Dedifferentiated amniotic fluid mesenchymal stem cell (primary cell): ENCODE results near the gene KMT2A.
A peak's percentile ranks its signal among the peaks of the same experiment; 100 is the strongest.
"Not testable (repeated sequence)": the region's sequence is repeated elsewhere in the genome, so short reads cannot be mapped to it uniquely, and the experiment has no call there.

Experiments
- DNase-seq: peaks from one replicate; pipeline ENCODE4 v3.0.0-alpha.2; 2016; ENCODE audit errors: extremely low spot score

Gene KMT2A

GRCh38 chr11:118435893-118436624 lies at the start of gene KMT2A:
Gene KMT2A, plus strand, starts transcription at chr11:118436492. Its CDS starts 21 bp downstream, at chr11:118436513.
- peak; percentile 98 for DNase-seq

GRCh38 chr11:118396097-118396501 lies 40.2 kb upstream of the KMT2A start:
- no peak for DNase-seq

- DNase-seq, result no peak
These were observed 38.8 kb upstream of the KMT2A start for GRCh38 chr11:118397448-118397847.

- DNase-seq, result no peak
These were observed 37.3 kb upstream of the KMT2A start for GRCh38 chr11:118398791-118399559.

- DNase-seq, result peak; percentile 92
These were observed 35.0 kb upstream of the KMT2A start, which contains the start of gene ATP5MG for GRCh38 chr11:118401151-118401879. Gene ATP5MG, plus strand, starts transcription at chr11:118401606. Its CDS starts 60 bp downstream, at chr11:118401666.

- peak; percentile 69 for DNase-seq
These were observed 34.3 kb upstream of the KMT2A start for GRCh38 chr11:118401880-118402590.

- DNase-seq, result not testable (repeated sequence)
These were observed 33.7 kb upstream of the KMT2A start for GRCh38 chr11:118402594-118402993.

- DNase-seq, result no peak
These were observed 29.6 kb upstream of the KMT2A start for GRCh38 chr11:118406599-118407166.

- DNase-seq, result no peak
These were observed 26.1 kb upstream of the KMT2A start for GRCh38 chr11:118410055-118410745.

- DNase-seq, result no peak
These were observed 24.8 kb upstream of the KMT2A start for GRCh38 chr11:118411530-118411929.

- no peak for DNase-seq
These were observed 23.4 kb upstream of the KMT2A start for GRCh38 chr11:118412921-118413320.

- DNase-seq, result no peak
These were observed 21.1 kb upstream of the KMT2A start for GRCh38 chr11:118415062-118415738.

GRCh38 chr11:118415739-118416068 lies 20.6 kb upstream of the KMT2A start:
- peak; percentile 92 for DNase-seq

GRCh38 chr11:118416900-118417299 lies 19.4 kb upstream of the KMT2A start:
- DNase-seq, result not testable (repeated sequence)

GRCh38 chr11:118417801-118418200 lies 18.5 kb upstream of the KMT2A start:
- DNase-seq, result no peak

- no peak for DNase-seq
These were observed 17.5 kb upstream of the KMT2A start for GRCh38 chr11:118418766-118419165.

GRCh38 chr11:118427707-118428106 lies 8.6 kb upstream of the KMT2A start:
- no peak for DNase-seq

GRCh38 chr11:118430956-118431355 lies 5.3 kb upstream of the KMT2A start:
- DNase-seq, result no peak

- no peak for DNase-seq
These were observed 2.2 kb upstream of the KMT2A start for GRCh38 chr11:118434123-118434552.
